Right forelimb (tissue), 1 donor: ENCODE results near the gene ZNF420.

ENCODE experiments used
- DNase-seq: peaks from one replicate; pipeline ENCODE4 v3.0.0-alpha.2; 2018

The ZNF420 gene

GRCh38 chr19:37160153-37160552 is 81.9 kb downstream of the ZNF420 start:
- DNase-seq: no peak

GRCh38 chr19:37165635-37166034 is 87.4 kb downstream of the ZNF420 start:
- DNase-seq: no peak

- peak; percentile 93 for DNase-seq
These were observed 94.4 kb downstream of the ZNF420 start, which contains the start of gene ZNF585A for GRCh38 chr19:37172368-37173366. TSS of gene ZNF585A (minus strand) at chr19:37172695. CDS start at chr19:37169910, 2,785 bp downstream.
